ENCODE data around the gene NAPA. TPM values are rescaled to one million over a fixed set of nuclear protein-coding genes. Genes with fewer than 3 reads are reported as not detected.
A peak's percentile ranks its signal among the peaks of the same experiment; 100 is the strongest.

Gene NAPA
- total RNA-seq, 1 experiment from 2014 or later = 158 TPM

DNA sequence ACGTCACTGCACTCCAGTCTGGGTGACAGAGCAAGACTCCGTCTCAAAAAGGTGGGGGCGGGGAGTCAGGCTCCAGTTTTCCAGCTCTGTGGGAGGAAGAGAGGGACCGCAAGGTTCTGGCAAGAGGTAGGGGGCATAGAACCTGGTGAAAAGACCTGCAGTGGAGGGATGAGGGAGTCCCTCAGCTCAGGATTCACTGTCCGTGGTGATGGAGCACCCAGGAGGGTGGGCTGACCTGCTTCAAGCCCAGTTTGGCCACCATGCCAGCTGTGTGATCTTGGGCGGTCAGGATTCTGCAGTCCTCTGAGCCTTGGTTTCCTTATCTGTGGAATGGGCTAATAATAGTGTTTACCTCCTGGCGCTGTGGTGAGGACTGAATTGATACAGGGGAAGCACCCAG, 64.4 kb downstream of the NAPA start:
- BruUV-seq (replicated peaks) = no TSS peak
- Mint-ChIP-seq H3K27me3 (ENCODE audit: unreplicated experiment) (peaks cover 90% of the 10 kb centered on the region), H3K4me3 (ENCODE audit: low read depth, unreplicated experiment) (no peak overlapping the region), H3K36me3 (ENCODE audit: insufficient read depth, unreplicated experiment) (no peaks in the 10 kb centered on the region), H3K9me3 (ENCODE audit: low read depth, unreplicated experiment) (no peaks in the 10 kb centered on the region), H3K27ac (ENCODE audit: unreplicated experiment) (no peak overlapping the region), H3K4me1 (ENCODE audit: low read depth, unreplicated experiment) (peaks cover 7% of the 10 kb centered on the region)
- TF ChIP-seq, protein P1, sequence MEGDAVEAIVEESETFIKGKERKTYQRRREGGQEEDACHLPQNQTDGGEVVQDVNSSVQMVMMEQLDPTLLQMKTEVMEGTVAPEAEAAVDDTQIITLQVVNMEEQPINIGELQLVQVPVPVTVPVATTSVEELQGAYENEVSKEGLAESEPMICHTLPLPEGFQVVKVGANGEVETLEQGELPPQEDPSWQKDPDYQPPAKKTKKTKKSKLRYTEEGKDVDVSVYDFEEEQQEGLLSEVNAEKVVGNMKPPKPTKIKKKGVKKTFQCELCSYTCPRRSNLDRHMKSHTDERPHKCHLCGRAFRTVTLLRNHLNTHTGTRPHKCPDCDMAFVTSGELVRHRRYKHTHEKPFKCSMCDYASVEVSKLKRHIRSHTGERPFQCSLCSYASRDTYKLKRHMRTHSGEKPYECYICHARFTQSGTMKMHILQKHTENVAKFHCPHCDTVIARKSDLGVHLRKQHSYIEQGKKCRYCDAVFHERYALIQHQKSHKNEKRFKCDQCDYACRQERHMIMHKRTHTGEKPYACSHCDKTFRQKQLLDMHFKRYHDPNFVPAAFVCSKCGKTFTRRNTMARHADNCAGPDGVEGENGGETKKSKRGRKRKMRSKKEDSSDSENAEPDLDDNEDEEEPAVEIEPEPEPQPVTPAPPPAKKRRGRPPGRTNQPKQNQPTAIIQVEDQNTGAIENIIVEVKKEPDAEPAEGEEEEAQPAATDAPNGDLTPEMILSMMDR (IDR thresholded peaks at IDR 0.05; ENCODE audit: unreplicated experiment) = no peak
- CTCF ChIA-PET = no interaction called here
- DNase-seq = no peak
- intact Hi-C loops (cut with micrococcal nuclease; ENCODE audit: unreplicated experiment) = no loop called here

DNA sequence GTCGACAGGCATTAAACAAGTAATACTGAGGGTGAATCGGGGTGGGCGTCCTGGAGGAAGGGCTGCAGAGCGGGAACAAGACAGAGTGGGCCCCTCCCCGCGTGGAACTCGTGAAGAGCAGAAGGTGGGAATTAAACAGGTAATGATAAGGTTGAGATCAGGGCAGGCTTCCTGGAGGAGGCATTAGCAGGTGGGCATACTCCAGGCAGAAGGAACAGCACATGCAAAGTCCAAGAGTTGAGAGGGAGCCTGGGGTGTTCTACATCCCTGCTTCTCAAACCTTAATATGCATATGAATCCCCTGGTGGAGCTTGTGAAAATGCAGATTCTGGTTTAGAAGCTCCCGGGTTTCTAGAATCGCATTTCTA, 66.5 kb downstream of the NAPA start:
- Mint-ChIP-seq H3K4me3 (ENCODE audit: low read depth, unreplicated experiment) (no peak overlapping the region), H3K27ac (ENCODE audit: unreplicated experiment) (no peak overlapping the region), H3K4me1 (ENCODE audit: low read depth, unreplicated experiment) (peaks cover 13% of the 10 kb centered on the region), H3K27me3 (ENCODE audit: unreplicated experiment) (peaks cover 91% of the 10 kb centered on the region), H3K36me3 (ENCODE audit: insufficient read depth, unreplicated experiment) (no peaks in the 10 kb centered on the region), H3K9me3 (ENCODE audit: low read depth, unreplicated experiment) (no peaks in the 10 kb centered on the region)
- BruUV-seq (replicated peaks) = no TSS peak
- CTCF ChIA-PET = no interaction called here
- DNase-seq = no peak
- intact Hi-C loops (cut with micrococcal nuclease; ENCODE audit: unreplicated experiment) = no loop called here
- TF ChIP-seq, protein P1 (IDR thresholded peaks at IDR 0.05; ENCODE audit: unreplicated experiment) = no peak

DNA sequence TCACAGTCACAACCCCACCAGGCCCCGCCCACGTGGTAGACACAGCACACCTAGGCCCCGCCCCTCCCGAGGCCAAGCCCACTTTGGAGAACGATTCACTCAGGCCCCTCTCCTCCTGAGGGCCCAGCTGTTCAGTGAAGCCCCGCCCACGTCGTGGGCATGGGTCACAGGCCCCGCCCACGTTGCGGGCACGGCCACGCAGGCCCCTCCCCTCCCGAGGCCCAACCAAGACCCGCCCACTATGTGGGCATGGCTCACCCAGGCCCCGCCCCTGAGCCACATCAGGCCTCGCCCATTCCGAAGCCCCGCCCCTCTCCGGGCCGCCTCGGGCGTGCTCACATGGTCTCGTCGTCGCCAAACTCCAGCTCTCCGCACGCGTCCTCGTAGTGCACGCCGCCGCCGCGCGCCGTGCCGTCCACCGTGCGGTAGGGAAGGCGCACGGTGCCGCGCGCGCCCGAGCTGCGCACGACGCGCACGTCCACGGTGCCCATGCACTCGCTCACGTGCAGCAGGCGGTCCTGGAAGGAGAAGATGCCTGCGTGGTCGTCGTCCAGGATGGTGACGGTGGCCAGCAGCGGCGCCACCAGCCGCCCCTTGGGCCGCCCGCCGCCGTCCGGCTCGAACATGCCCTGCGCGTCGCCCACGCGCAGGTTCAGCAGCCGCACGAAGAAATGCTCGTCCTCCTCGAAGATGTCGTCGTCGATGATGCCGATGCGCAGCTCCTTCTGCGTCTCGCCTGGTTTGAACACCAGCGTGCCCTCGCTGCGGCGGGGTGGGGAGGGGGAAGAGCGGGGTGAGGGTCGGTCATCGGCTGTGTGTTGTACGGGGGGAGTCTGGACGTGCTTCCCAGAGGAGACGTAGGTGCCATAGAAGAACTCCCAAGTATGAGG, 67.1 kb downstream of the NAPA start:
- Mint-ChIP-seq H3K9me3 (ENCODE audit: low read depth, unreplicated experiment) (no peaks in the 10 kb centered on the region), H3K27me3 (ENCODE audit: unreplicated experiment) (peaks cover 97% of the 10 kb centered on the region), H3K4me3 (ENCODE audit: low read depth, unreplicated experiment) (no peak overlapping the region), H3K4me1 (ENCODE audit: low read depth, unreplicated experiment) (peaks cover 13% of the 10 kb centered on the region), H3K27ac (ENCODE audit: unreplicated experiment) (no peak overlapping the region), H3K36me3 (ENCODE audit: insufficient read depth, unreplicated experiment) (no peaks in the 10 kb centered on the region)
- BruUV-seq (replicated peaks) = no TSS peak
- CTCF ChIA-PET = interaction anchor here (1.1 to 1.2 kb wide), 3 partner anchors 11 to 36 kb away, joined by 3 to 6 read pairs (median 5); partner anchors contain the start of gene KPTN
- intact Hi-C loops (cut with micrococcal nuclease; ENCODE audit: unreplicated experiment) = no loop called here
- DNase-seq = peak; percentile 44
- TF ChIP-seq, protein P1 (IDR thresholded peaks at IDR 0.05; ENCODE audit: unreplicated experiment) = no peak

DNA sequence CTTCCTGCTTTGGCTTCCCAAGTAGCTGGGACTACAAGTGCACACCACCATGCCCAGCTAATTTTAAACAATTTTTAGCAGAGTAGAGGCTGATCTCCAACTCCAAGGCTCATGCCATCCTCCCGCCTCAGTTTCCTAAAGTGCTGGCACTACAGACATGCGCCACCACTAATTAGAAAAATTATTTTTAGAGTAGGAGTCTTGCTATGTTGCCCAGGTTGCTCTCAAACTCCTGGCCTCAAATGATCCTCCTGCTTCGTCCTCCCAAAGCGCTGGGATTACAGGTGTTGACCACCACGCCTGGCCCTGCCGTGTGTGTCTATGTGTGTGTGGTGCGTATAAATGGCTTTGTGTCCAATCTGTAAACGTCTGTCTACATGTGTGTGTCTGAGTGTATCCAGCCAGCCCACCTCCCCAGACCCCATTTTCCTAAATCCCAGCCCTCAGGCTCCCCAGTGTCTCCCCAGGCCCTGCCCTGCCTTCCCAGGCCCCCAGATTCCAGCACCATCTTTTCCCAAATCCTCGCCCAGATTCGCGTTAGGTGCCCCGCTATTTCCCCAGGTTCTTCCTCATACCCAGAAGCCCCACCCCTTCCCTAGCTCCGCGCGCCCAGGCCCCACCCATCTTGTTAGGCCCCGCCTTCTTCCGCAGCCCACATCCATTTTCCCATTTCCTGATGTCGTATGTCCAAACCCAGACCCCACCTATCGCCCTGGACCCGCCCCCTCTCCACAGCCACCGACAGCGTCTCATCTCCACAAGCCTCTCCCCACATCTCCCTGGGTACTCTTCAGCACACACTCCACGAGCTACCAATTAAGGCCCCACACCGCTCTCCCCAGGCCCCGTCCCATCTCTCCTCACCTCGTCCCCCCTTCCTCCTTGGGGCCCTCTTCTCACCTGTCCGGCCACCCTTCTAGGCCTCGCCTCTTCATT, 68.1 kb downstream of the NAPA start:
- Mint-ChIP-seq H3K27ac (ENCODE audit: unreplicated experiment) (no peak overlapping the region), H3K4me1 (ENCODE audit: low read depth, unreplicated experiment) (peaks cover 13% of the 10 kb centered on the region), H3K4me3 (ENCODE audit: low read depth, unreplicated experiment) (no peak overlapping the region), H3K9me3 (ENCODE audit: low read depth, unreplicated experiment) (no peaks in the 10 kb centered on the region), H3K27me3 (ENCODE audit: unreplicated experiment) (peaks cover 100% of the 10 kb centered on the region), H3K36me3 (ENCODE audit: insufficient read depth, unreplicated experiment) (no peaks in the 10 kb centered on the region)
- no peak for DNase-seq
- TF ChIP-seq, protein P1 (IDR thresholded peaks at IDR 0.05; ENCODE audit: unreplicated experiment) = no peak
- CTCF ChIA-PET = interaction anchor here (1.1 to 1.4 kb wide), 3 partner anchors 10 to 37 kb away, joined by 3 to 11 read pairs (median 6); partner anchors contain the start of gene KPTN
- no TSS peak for BruUV-seq (replicated peaks)
- intact Hi-C loops (cut with micrococcal nuclease; ENCODE audit: unreplicated experiment) = no loop called here
